Fibroblast of skin of scalp (primary cell): Measurements from ENCODE around the gene PLEKHA6.
A peak's percentile ranks its signal among the peaks of the same experiment; 100 is the strongest.

Experiments used
- DNase-seq: peaks from one replicate; pipeline ENCODE4 v3.0.0-alpha.2; 2013

Gene PLEKHA6

GRCh38 chr1:204261746-204262505, 97.8 kb downstream of the PLEKHA6 start:
- DNase-seq = peak; percentile 37

GRCh38 chr1:204261266-204261665, 98.5 kb downstream of the PLEKHA6 start:
- no peak for DNase-seq

DNA sequence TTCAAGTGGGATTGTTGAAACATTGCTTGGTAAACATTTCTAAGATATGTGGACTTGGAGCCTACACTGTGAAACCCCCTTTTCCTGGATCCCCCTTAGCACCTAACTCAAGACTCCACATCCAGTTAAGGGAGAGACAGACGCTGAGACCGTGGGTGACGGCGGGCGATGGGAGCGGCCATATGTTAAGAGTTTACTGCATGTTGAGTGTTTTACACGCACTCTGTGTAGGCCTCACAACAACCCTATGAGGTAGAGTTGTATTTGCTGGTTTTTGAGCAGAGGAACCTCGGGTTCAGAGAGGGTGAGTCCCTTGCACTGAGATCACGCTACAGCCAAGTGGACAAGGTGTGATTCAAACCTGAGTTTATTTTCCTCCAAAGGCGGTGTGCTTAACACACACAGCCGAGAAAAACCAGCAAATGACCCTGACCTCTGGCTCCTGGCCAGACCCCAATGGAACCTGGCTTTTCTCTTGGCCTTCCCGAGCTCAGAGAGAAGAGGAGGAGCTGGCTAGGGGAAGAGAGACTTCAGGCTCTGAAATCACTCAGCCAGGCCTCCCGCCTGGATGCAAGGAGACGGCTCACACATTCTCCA, 99.0 kb downstream of the PLEKHA6 start:
- DNase-seq = no peak

DNA sequence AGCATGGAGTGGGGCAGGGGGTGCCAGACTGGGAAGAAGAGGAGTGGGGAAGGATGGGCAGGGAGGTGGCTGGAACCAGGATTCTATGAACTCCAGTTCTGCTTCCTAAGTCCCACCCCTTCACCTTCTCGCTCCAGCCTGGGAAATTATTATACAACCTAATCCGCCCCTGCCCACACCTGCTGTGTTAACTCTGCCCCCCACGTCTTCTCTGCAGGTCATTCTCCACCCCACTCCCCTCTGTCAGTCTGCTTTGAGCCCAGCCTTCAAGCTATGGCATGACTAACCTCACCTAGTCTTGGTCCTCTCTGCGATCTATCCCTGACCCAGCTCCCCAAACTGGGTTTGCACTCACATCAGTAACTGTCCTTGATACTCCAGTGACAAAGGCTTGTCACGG, 99.9 kb downstream of the PLEKHA6 start:
- no peak for DNase-seq

GRCh38 chr1:204259196-204259595, 100.5 kb downstream of the PLEKHA6 start:
- no peak for DNase-seq

GRCh38 chr1:204258213-204259115, 101.3 kb downstream of the PLEKHA6 start:
- DNase-seq = peak; percentile 56

GRCh38 chr1:204257446-204257845, 102.3 kb downstream of the PLEKHA6 start:
- no peak for DNase-seq

GRCh38 chr1:204256531-204256930, 103.2 kb downstream of the PLEKHA6 start:
- no peak for DNase-seq

GRCh38 chr1:204255966-204256365, 103.8 kb downstream of the PLEKHA6 start:
- DNase-seq = peak; percentile 43

GRCh38 chr1:204255225-204255624, 104.5 kb downstream of the PLEKHA6 start:
- no peak for DNase-seq

DNA sequence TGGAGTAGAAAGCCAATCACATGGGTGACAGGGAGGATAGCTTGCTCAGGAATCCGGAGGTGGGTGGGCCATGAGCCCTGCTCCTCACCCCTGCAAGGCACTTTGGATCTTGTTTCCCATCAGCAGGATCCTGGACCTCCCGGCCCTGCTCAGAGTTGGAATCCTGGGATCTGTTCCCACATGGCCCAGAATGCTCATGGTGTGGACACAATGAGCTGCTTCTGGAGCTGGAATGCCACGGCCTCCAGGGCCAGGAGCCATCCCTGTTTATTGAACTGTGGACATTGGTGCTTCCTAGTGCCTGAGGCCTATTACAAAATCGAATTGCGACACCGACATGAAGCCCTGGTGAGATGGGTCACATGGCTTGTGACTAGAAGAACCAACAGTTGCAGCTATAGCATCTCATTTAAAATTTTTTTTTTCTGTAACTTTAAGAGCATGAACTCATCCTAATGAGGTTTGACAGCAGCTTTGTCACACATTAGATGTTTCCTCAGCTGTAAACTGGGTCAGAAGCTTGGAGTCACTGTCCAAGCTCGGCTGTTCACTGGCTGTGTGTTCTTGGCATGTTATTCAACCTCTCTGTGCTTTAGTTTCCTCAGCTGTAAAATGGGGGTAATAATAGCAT, 105.6 kb downstream of the PLEKHA6 start:
- peak; percentile 35 for DNase-seq

GRCh38 chr1:204251926-204252689, 107.6 kb downstream of the PLEKHA6 start:
- no peak for DNase-seq

DNA sequence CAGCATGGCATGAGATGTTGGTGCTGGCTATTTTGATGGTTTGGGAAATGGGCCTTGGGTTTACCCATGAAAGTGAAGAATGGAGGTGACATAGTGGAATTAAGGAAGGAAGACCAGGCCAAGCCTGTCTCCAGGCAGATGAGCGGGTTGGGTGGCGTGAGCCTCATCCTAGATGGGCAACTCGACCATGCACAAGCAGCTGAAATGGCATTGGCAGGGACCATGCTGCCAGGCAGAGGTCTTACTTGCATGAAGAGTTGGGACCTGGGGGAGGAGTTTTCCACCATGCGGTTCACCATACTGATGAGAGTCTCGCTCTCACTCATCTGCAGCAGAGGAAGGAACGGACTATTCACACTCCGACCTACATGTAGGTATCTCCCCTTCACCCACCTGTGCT, 108.4 kb downstream of the PLEKHA6 start:
- no peak for DNase-seq

DNA sequence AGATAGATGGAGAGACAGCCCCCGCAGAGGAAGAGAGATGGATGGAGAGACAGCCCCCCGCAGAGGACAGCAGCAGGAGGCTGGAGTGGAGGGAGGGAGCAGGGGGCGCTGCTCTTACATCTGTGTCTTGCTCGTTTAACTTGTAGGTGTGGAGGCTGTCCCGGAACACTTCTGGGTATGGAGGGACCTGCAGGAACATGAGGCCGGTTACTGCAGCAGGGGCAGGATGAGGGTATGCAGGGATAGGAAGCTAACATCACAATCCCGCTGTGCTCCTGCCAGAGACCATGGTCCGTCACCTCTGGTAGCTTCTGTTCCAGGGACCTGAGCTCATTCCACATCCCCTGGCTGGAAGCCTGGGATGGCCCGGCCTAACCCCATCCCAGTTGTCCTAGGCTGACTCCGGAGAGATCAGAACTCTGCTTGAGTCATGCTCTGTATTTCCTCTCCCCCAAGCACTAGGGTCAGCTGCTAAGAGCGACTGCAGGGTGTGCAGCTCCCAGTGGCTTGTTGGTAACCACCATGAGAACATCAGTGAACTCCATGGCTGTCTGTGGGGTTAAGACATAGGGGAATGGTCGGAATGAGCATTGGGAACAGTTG, 109.2 kb downstream of the PLEKHA6 start:
- no peak for DNase-seq

DNA sequence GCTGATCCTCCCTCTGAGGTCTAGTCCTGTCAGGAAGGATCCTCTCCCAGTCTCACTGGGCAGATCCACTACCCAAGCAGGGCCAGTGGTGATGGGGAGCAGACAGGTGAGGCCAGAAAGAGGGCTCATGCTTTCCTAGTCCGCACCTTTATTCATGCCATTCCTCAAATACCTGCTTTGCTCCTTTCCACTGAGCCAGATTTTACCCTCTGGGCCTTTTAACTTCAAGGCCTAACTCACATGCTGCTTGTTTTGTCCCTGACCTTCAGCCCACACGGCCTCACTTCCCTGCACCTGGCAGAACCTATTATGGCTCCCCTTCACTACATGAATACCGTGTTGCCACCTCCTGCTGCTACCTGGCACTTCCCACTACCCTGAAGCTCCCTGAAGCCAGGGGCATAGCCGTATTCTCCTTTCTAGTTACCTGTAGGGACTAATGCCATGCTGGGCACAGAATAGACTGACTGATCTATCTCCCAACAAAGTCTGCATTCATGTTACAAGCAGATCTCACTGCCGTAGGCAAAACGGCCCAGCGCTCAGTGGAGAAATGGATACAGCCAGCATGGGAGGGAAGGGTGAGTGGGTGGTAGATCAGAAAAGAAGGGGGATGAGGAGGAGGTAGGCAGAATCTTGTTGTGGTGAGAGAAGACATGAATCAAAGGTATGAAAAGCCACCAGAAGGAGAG, 109.8 kb downstream of the PLEKHA6 start:
- no peak for DNase-seq

DNA sequence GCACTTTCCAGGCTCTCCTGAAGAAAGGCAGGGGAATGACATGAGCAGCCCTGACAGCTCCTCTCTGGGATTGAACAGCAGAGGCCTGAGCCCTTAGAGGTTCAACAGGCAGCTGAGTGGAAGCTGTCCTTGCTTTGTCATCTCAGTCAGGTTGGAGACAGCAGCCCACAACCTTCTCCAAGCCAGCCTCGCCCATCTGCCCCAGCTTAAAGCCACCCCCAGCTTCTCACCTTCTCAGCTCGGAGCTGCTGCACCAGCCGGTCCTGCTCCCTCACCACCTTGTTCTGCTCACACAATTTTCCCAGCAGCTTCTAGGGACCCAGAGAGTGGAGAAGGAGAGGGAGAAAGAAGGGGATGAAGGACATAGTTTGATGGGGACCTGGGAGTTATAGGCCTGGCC, 110.8 kb downstream of the PLEKHA6 start:
- no peak for DNase-seq

DNA sequence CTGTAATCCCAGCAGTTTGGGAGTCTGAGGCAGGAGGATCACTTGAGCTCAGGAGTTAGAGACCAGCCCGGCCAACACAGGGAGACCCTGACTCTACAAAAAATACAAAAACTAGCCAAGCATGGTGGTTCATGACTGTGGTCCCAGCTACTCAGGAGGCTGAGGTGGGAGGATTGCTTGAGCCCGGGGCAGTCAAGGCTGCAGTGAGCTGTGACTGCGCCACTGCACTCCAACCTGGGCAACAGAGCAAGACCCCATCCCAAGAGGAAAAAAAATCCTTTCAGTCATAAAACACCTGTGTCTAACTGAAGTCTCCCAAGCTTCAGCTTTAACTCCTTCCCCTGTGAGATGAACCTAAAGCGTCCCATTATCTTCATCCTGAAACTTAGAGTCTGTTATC, 112.9 kb downstream of the PLEKHA6 start:
- DNase-seq = no peak

GRCh38 chr1:204242920-204243319, 116.8 kb downstream of the PLEKHA6 start:
- no peak for DNase-seq

DNA sequence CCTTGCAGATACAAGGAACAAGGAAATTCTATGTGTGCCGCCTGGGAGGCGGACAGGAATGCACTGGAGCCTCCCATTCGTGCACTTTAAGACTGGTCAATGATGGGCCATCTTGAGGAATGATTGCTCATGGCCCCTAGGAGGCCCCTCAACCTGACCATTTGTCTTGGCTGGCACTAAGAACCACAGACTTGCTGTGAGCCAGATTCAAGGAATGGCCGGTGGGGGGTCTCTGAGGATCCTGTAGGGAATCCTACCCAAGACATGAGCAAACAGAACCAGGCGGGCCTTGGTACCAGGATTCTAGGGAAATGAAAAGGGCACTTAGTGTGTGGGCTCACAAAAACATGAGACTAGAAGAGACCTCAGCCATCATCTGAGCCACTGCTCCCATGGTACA, 117.8 kb downstream of the PLEKHA6 start:
- DNase-seq = no peak

DNA sequence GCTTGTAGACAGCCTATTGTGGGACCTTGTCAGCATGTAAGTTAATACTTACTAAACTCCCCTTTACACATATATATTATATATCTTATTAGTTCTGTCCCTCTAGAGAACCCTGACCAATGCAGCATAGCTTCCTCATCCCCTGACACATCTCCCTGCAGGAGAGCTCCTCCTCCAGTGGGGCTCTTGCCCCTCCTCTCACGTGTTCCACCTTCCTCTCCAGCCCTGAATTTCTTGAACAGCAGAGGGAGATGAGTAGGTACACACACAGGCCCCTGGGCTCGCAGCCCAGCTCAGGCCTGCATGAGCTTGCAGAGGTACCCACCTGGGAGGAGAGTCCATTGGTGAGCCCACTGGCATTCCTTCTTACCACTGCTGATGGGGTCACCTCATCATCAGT, 118.7 kb downstream of the PLEKHA6 start:
- no peak for DNase-seq

DNA sequence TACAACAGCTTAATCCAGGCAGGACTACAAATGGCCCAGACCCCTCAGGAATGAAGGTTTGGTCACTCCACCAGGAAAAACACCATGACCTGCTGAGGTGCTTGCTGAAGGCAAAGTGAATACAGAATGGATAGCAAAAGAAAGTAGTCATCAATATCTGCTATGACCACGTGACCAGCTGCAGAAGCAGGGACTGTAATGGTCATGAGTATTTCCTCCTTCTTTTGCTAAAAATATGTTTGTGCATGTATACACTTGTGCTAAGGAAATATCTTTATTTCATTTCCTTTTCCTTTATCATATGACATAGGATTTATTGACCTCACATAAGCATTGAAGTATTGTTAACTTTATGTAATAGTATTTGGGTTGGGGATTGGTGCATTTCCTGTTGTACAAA, 119.5 kb downstream of the PLEKHA6 start:
- DNase-seq = no peak
